Fibroblast of skin of left biceps (primary cell): ENCODE results near the gene GOLGA3.
"Not testable (repeated sequence)": the region's sequence is repeated elsewhere in the genome, so short reads cannot be mapped to it uniquely, and the experiment has no call there.

ENCODE experiments used
- DNase-seq, 2 experiments: peaks; one replicate each; pipeline ENCODE4 v3.0.0-alpha.2; 2013; ENCODE audit warnings: low read depth in 2 of 2

Gene GOLGA3

DNA sequence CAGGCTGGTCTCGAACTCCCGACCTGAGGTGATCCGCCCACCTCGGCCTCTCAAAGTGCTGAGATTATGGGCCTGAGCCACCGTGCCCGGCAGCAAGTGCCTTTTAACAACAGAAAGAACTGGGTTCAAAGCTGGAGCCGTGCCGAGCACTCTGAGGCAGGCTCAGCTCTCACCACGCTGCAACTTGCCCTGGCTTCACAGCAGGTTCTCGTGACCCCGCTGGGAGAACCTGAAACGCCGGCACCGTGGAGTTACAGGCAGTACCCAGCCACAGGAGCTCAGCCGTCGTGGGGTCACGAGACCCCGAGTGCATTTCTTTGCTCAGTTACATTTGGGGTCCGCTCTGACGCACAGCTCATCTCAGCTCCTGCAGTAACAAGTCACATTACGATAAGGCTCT, 14.4 kb downstream of the GOLGA3 start:
- no peak for DNase-seq

- no peak for DNase-seq
Observed at GRCh38 chr12:132813443-132813842, 15.2 kb downstream of the GOLGA3 start.

DNA sequence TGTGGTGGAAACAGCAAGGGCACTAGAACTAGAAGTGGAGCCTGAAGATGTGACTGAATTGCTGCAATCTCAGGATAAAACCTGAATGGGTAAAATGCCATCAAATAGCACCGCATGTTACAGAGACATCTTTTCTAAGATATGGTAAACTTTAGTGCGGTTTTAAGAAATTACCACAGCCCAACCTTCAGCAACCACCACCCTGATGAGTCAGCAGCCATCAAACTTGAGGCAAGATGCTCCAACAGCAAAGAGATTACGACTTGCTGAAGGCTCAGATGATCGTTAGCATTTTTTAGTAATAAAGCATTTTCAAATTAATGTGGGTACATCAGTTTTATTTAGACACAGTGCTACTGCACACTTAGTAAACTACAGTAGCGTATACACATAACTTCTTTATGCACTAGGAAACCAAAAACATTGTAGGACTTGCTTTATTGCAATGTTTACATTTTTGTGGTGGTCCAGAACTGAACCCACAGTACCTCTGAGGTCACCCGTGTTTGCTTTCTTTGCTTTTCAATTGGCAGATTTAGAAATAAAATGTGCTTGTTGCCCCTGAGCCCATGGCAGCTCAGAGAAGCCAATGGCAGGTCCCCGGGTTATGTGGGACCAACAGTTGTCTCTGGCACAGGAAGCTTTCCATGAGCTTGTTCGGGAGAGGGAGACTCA, 15.9 kb downstream of the GOLGA3 start:
- no peak for DNase-seq

- DNase-seq: not testable (repeated sequence)
Observed at GRCh38 chr12:132809391-132809790, 19.3 kb downstream of the GOLGA3 start.

DNA sequence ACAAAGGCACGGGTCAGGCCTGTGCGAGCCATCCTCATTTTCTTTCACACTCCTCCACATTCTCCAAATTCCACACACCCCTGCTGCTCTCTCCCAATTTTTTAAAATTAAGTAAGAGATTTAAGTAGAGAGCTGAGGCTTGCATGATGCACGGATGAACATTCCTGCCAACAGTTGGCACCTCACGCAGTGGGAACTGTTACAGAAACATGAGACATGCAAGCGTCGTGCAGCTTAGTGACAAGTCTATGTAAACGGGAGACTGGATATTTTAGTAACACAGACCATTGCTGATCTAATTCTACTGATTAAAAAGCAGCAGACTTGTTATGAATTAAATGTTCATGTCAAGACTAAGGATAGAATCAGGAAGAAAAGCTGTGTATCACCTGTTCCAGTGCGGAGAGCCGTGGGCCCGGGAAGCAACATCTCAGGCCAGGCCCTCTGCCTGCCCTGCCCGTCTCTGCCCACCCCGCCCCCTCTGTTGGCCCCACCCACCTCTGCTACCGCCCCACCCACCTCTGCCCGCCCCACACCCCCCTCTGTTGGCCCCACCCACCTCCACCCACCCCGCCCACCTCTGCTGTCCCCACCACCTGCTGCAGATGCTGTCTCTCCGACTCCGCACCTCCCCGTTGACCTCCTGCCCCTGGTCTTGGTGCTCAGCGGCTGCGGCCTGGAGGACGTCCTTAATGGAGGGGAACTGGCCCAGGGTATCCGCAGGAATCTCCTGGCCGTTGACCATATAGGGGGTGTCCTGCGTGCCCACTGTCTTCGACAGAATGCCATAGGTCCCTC, 21.2 kb downstream of the GOLGA3 start:
- DNase-seq: no peak

DNA sequence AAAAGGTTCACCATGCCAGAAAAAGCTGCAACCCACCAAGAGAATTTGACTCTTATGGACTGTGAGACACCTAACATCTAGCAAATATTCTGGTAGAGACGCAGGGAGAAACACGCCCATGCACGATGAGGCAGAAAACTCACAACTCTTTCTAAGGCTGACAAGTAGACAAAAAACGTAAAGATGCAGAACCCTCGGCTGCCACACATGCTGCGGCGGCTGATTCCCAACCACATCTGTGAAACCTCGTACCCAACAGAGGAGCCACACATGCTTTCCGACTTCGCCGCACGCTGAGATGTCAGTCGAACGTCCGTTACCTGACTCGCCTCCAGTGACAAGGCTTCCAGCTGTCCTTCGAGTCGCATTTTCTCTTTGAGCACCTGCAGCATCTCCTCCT, 21.8 kb downstream of the GOLGA3 start:
- no peak for DNase-seq

- no peak for DNase-seq
Observed at GRCh38 chr12:132804426-132804861, 24.2 kb downstream of the GOLGA3 start.

- no peak for DNase-seq
Observed at GRCh38 chr12:132803888-132804287, 24.8 kb downstream of the GOLGA3 start.

DNA sequence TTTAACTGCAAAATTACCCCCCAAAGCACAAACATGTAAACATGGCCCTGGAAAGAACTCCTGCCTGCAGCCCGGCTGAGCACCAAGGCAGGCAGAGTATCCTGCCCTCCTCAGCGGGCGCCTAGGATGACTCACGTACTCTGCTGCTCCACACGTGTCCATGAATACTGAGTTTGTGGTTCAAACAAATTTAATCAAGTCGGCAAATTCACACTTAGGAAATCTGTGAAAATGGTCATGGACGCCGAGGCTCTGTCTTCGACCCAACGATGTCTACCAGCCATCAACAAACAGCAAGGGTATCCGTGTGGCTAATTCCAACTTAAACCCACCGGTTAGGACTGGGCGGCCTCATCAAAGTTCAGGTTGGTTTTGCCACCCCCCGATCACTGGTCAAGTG, 25.5 kb downstream of the GOLGA3 start:
- no peak for DNase-seq

DNA sequence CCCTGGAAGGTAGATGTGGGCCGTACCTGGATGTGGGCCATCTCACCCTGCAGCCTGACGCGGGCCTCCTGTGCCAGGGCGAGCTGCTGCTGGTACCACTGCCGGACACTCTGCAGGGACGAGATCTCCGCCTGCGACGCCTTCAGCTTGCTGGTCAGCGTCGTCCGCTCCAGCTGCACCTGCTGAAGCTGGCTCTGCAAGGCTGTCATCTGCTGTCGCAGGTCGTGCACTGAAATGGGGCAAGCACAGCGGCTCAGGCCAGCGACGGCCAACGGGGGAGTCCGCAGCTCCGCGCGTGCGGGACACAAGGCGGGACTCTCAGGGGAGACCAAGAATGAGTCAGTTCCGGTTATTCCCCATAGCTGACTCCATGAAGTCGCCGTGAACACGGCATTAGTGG, 26.9 kb downstream of the GOLGA3 start:
- no peak for DNase-seq

DNA sequence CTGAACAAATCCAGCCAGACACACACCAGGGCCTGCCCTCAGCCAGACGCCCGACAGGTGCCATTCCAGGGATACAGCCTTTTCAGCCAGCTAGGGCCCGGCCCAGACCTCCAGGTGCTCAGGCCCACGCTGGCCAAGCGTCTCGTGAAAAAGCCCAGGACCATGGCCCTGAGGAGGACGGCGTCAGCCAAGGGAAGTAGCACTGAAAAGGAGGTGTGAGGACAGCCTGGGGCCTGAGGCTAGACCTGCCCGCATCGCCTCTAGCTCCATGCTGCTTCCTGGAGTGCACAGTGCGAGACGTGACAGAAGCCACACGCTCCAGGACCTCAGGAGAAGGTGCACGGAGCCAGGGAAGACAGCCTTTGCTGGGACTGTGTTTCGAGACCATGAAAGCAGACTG, 29.8 kb downstream of the GOLGA3 start:
- DNase-seq: no peak

- DNase-seq: no peak
Observed at GRCh38 chr12:132797820-132798570, 30.7 kb downstream of the GOLGA3 start.

GRCh38 chr12:132795847-132796246, 32.8 kb downstream of the GOLGA3 start:
- DNase-seq: no peak

DNA sequence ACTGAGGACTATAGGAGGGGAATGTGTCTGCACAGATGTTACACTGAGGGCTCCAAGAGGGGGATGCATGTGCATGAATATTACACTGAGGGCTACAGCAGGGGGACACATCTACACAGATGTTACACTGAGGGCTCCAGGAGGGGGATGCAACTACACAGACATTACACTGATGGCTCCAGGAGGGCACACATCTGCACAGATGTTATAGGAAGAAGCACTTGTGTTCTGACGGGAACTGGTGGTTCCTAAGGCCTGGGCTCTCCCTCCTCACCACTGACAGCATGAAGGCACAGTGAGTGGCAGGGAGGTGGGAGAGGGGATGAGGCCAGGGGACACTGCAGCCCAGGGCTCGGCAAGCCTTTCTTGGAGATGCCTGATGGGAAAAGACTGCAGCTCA, 36.7 kb downstream of the GOLGA3 start:
- DNase-seq: not testable (repeated sequence)

GRCh38 chr12:132789099-132789471, 39.6 kb downstream of the GOLGA3 start:
- DNase-seq: no peak

GRCh38 chr12:132788375-132789098, 40.1 kb downstream of the GOLGA3 start:
- DNase-seq: no peak

- DNase-seq: no peak
Observed at GRCh38 chr12:132787877-132788276, 40.8 kb downstream of the GOLGA3 start.

DNA sequence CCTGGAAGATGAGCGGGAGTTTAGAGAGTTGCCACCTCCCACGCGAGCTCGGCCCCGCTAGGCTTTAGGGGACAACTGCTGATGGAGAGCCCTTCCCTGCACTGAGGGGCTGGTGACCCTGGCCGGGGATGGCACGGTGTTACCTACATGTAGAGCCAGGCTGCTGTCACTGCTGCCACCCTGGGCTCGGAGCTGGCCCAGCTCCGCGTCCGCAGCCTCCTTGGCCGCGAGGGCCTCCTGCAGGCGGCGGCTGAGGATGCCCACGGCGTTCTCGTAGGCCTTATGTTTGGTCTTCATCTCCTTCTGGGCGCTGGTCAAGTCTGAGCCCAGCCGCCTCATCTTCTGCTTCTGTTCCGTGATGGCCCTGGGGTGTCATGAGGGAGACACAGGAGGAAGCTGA, 42.5 kb downstream of the GOLGA3 start:
- no peak for DNase-seq

DNA sequence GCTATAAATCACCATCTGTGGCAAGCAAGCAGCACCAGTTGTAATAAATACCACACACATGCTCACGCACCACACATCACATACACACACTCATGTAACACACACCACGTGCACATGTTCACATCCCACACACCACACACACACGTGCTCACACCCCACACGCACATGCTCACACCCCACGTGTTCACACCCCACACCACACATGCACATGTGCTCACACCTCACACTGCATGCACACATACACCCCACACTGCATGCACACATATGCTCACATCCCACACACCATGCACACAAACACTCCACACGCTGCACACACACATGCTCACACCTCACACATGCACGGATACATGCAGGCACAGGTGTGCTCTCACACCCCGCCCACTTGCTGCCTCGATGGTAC, 44.1 kb downstream of the GOLGA3 start:
- DNase-seq: no peak

GRCh38 chr12:132783917-132784531, 44.6 kb downstream of the GOLGA3 start:
- no peak for DNase-seq

DNA sequence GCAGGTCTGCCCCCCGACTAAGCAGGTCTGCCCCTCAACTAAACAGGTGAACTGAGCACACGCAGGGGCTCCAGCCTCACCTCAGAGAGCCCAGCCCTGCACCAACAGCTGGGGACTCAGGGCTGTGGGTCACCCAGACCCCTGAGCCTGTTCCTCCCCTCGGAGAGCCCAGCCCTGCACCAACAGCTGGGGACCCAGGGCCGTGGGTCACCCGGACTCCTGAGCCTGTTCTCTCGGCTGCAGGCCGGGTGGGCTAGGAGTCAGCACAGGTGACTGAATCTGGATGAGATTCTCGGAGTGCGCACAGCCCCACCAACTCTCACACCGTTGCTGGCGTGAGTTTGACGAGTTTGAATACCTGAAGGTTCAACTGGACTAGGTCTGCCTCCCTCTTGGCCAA, 46.7 kb downstream of the GOLGA3 start:
- no peak for DNase-seq
